ENCODE data around the gene NFAT5.

The NFAT5 gene

GRCh38 chr16:69644790-69645189 lies 79.0 kb downstream of the NFAT5 start:
- DNase-seq (ENCODE audit: low read depth) = no peak

- DNase-seq (ENCODE audit: low read depth) = no peak
Measured at GRCh38 chr16:69647020-69647419, 81.3 kb downstream of the NFAT5 start.

GRCh38 chr16:69651217-69651616 lies 85.5 kb downstream of the NFAT5 start:
- no peak for DNase-seq (ENCODE audit: low read depth)

- no peak for DNase-seq (ENCODE audit: low read depth)
Measured at GRCh38 chr16:69654280-69654931, 88.6 kb downstream of the NFAT5 start.

GRCh38 chr16:69660166-69660565 lies 94.4 kb downstream of the NFAT5 start:
- DNase-seq (ENCODE audit: low read depth) = no peak

- no peak for DNase-seq (ENCODE audit: low read depth)
Measured at GRCh38 chr16:69662901-69663300, 97.1 kb downstream of the NFAT5 start.

GRCh38 chr16:69663846-69664245 lies 98.1 kb downstream of the NFAT5 start:
- no peak for DNase-seq (ENCODE audit: low read depth)

GRCh38 chr16:69669577-69669976 lies 103.8 kb downstream of the NFAT5 start:
- peak; percentile 12 for DNase-seq (ENCODE audit: low read depth)

- DNase-seq (ENCODE audit: low read depth) = no peak
Measured at GRCh38 chr16:69672315-69672997, 106.7 kb downstream of the NFAT5 start.

- no peak for DNase-seq (ENCODE audit: low read depth)
Measured at GRCh38 chr16:69672998-69673713, 107.4 kb downstream of the NFAT5 start.

GRCh38 chr16:69680358-69680757 lies 114.6 kb downstream of the NFAT5 start:
- DNase-seq (ENCODE audit: low read depth) = no peak

GRCh38 chr16:69688589-69688988 lies 122.8 kb downstream of the NFAT5 start:
- no peak for DNase-seq (ENCODE audit: low read depth)

- no peak for DNase-seq (ENCODE audit: low read depth)
Measured at GRCh38 chr16:69691980-69692911, 126.5 kb downstream of the NFAT5 start.

- DNase-seq (ENCODE audit: low read depth) = no peak
Measured at GRCh38 chr16:69693916-69694315, 128.2 kb downstream of the NFAT5 start.

- DNase-seq (ENCODE audit: low read depth) = no peak
Measured at GRCh38 chr16:69698404-69698803, 132.6 kb downstream of the NFAT5 start.

- no peak for DNase-seq (ENCODE audit: low read depth)
Measured at GRCh38 chr16:69699915-69700314, 134.1 kb downstream of the NFAT5 start.

- DNase-seq (ENCODE audit: low read depth) = no peak
Measured at GRCh38 chr16:69701452-69701851, 135.7 kb downstream of the NFAT5 start.

- no peak for DNase-seq (ENCODE audit: low read depth)
Measured at GRCh38 chr16:69701866-69702265, 136.1 kb downstream of the NFAT5 start.

GRCh38 chr16:69703638-69704037 lies 137.9 kb downstream of the NFAT5 start:
- peak; percentile 14 for DNase-seq (ENCODE audit: low read depth)

- peak; percentile 33 for DNase-seq (ENCODE audit: low read depth)
Measured at GRCh38 chr16:69706256-69706974, 140.6 kb downstream of the NFAT5 start.

GRCh38 chr16:69706975-69707340 lies 141.2 kb downstream of the NFAT5 start:
- DNase-seq (ENCODE audit: low read depth) = no peak
